Measurements from ENCODE around the gene GTSE1. TPM values are rescaled to one million over a fixed set of nuclear protein-coding genes. Genes with fewer than 3 reads are reported as not detected.
A peak's percentile ranks its signal among the peaks of the same experiment; 100 is the strongest.

GTSE1 gene
- polyA plus RNA-seq, 1 of the 3 experiments (the other 2 are of a cell fraction) = 12.2 TPM

GRCh38 chr22:46355996-46356471 lies 59.4 kb downstream of the GTSE1 start (continued):
- TF ChIP-seq, protein P1, sequence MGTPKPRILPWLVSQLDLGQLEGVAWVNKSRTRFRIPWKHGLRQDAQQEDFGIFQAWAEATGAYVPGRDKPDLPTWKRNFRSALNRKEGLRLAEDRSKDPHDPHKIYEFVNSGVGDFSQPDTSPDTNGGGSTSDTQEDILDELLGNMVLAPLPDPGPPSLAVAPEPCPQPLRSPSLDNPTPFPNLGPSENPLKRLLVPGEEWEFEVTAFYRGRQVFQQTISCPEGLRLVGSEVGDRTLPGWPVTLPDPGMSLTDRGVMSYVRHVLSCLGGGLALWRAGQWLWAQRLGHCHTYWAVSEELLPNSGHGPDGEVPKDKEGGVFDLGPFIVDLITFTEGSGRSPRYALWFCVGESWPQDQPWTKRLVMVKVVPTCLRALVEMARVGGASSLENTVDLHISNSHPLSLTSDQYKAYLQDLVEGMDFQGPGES (IDR thresholded peaks at IDR 0.05; ENCODE audit: low read depth, low read length) = no peak
- TF ChIP-seq, protein P2, sequence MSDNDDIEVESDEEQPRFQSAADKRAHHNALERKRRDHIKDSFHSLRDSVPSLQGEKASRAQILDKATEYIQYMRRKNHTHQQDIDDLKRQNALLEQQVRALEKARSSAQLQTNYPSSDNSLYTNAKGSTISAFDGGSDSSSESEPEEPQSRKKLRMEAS (IDR thresholded peaks at IDR 0.05; ENCODE audit: low read depth) = no peak
- TF ChIP-seq CHD2 (IDR thresholded peaks at IDR 0.05; ENCODE audit: low read length, partially characterized antibody) (no peak), FOXJ3 (CRISPR knock-in tag; IDR thresholded peaks at IDR 0.05) (no peak), POLR2AphosphoS5 (IDR thresholded peaks at IDR 0.05; ENCODE audit: low read depth, low read length) (no peak), EP300 (IDR thresholded peaks at IDR 0.05; ENCODE audit: borderline replicate concordance in 1 of 2, low read depth in 1 of 2, low read length in 1 of 2) (no peak), GATA2 (CRISPR knock-in tag; IDR thresholded peaks at IDR 0.05) (no peak), TAF1 (IDR thresholded peaks at IDR 0.05; ENCODE audit: borderline replicate concordance, low read depth, low read length) (no peak), NRF1 (IDR thresholded peaks at IDR 0.05; ENCODE audit: low read depth, low read length) (no peak), FOSL2 (IDR thresholded peaks at IDR 0.05; ENCODE audit: borderline replicate concordance, low read depth) (no peak)
- TF ChIP-seq, protein P3, sequence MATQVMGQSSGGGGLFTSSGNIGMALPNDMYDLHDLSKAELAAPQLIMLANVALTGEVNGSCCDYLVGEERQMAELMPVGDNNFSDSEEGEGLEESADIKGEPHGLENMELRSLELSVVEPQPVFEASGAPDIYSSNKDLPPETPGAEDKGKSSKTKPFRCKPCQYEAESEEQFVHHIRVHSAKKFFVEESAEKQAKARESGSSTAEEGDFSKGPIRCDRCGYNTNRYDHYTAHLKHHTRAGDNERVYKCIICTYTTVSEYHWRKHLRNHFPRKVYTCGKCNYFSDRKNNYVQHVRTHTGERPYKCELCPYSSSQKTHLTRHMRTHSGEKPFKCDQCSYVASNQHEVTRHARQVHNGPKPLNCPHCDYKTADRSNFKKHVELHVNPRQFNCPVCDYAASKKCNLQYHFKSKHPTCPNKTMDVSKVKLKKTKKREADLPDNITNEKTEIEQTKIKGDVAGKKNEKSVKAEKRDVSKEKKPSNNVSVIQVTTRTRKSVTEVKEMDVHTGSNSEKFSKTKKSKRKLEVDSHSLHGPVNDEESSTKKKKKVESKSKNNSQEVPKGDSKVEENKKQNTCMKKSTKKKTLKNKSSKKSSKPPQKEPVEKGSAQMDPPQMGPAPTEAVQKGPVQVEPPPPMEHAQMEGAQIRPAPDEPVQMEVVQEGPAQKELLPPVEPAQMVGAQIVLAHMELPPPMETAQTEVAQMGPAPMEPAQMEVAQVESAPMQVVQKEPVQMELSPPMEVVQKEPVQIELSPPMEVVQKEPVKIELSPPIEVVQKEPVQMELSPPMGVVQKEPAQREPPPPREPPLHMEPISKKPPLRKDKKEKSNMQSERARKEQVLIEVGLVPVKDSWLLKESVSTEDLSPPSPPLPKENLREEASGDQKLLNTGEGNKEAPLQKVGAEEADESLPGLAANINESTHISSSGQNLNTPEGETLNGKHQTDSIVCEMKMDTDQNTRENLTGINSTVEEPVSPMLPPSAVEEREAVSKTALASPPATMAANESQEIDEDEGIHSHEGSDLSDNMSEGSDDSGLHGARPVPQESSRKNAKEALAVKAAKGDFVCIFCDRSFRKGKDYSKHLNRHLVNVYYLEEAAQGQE (IDR thresholded peaks at IDR 0.05; ENCODE audit: low read depth, low read length) = no peak

GRCh38 chr22:46356496-46357480 lies 60.1 kb downstream of the GTSE1 start:
- H4K20me1 ChIP-seq (ENCODE audit: insufficient read depth) = peaks cover 24% of the 10 kb centered on the region; the same call in 1 of the 2 replicates
- H3K79me2 ChIP-seq (ENCODE audit: insufficient read depth) = no peaks in the 10 kb centered on the region
- CTCF ChIA-PET = interaction anchor here (0.7 to 8.4 kb wide), 9 partner anchors 9 to 304 kb away, joined by 3 to 70 read pairs (median 4); no protein-coding TSS in a partner anchor
- POLR2A ChIA-PET = no interaction called here
- no peaks in the 10 kb centered on the region for H3K9me3 ChIP-seq
- no peak overlapping the region for H3K27ac ChIP-seq (ENCODE audit: low read depth in 2 of 2, low read length in 1 of 2)
- no peak overlapping the region for H2AFZ ChIP-seq (ENCODE audit: low read depth)
- H3K27me3 ChIP-seq (ENCODE audit: insufficient read depth) = no peaks in the 10 kb centered on the region
- H3K9me2 ChIP-seq = no peaks in the 10 kb centered on the region
- WGBS (ENCODE audit: low lambda C conversion rate) = 91% methylated on average over 9 of the region's 23 CpGs
- H3K4me3 ChIP-seq (ENCODE audit: low read depth in 2 of 2, low read length in 1 of 2) = no peak overlapping the region
- no peak overlapping the region for H3K9ac ChIP-seq
- peak; percentile 32 for DNase-seq
- peaks cover 5% of the 10 kb centered on the region for H3F3A ChIP-seq (replicated peaks; ENCODE audit: insufficient read depth)
- no peaks in the 10 kb centered on the region for H3K4me1 ChIP-seq (ENCODE audit: control insufficient read depth in 1 of 2, insufficient read depth in 2 of 2, low read depth in 1 of 2, low read length in 1 of 2)
- H3K4me2 ChIP-seq = no peak overlapping the region
- peaks cover 3 to 51% of the 10 kb centered on the region in 2 experiments for H3K36me3 ChIP-seq (replicated peaks in 1 of 2; ENCODE audit: control insufficient read depth in 1 of 2, insufficient read depth in 2 of 2, low read length in 1 of 2)
- TF ChIP-seq SMC3 (IDR thresholded peaks at IDR 0.05; ENCODE audit: low read depth, low read length) (no peak), TCF12 (IDR thresholded peaks at IDR 0.05) (no peak), PBX3 (IDR thresholded peaks at IDR 0.05) (no peak), EZH2phosphoT487 (IDR thresholded peaks at IDR 0.05; ENCODE audit: borderline replicate concordance, low read depth) (no peak), GATA2 (CRISPR knock-in tag; IDR thresholded peaks at IDR 0.05) (no peak), RXRA (IDR thresholded peaks at IDR 0.05; ENCODE audit: borderline replicate concordance, low read depth) (no peak), RCOR1 (IDR thresholded peaks at IDR 0.05; ENCODE audit: low read length) (no peak), CHD2 (IDR thresholded peaks at IDR 0.05; ENCODE audit: low read length, partially characterized antibody) (no peak), MEF2A (IDR thresholded peaks at IDR 0.05; ENCODE audit: borderline replicate concordance, low read depth) (no peak), JUND (IDR thresholded peaks at IDR 0.05) (no peak), FOXM1 (IDR thresholded peaks at IDR 0.05; ENCODE audit: low read depth) (no peak), ELF1 (IDR thresholded peaks at IDR 0.05) (no peak), MXI1 (IDR thresholded peaks at IDR 0.05; ENCODE audit: low read depth, low read length) (no peak)
- TF ChIP-seq, protein P2 (IDR thresholded peaks at IDR 0.05; ENCODE audit: low read depth) = no peak
- TF ChIP-seq, protein P4, sequence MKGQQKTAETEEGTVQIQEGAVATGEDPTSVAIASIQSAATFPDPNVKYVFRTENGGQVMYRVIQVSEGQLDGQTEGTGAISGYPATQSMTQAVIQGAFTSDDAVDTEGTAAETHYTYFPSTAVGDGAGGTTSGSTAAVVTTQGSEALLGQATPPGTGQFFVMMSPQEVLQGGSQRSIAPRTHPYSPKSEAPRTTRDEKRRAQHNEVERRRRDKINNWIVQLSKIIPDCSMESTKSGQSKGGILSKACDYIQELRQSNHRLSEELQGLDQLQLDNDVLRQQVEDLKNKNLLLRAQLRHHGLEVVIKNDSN (IDR thresholded peaks at IDR 0.05; ENCODE audit: borderline replicate concordance, low read depth) = no peak
